ENCODE results near the gene PRR29.
A peak's percentile ranks its signal among the peaks of the same experiment; 100 is the strongest.
"Not testable (repeated sequence)": the region's sequence is repeated elsewhere in the genome, so short reads cannot be mapped to it uniquely, and the experiment has no call there.

PRR29 gene

GRCh38 chr17:64016974-64017373, 18.8 kb downstream of the PRR29 start:
- H3K36me3 ChIP-seq (ENCODE audit: control insufficient read depth, insufficient read depth, low read length), result no peaks in the 10 kb centered on the region
- no peak for DNase-seq (ENCODE audit: extremely low read depth, insufficient read length)
- peak overlapping the region; percentile 31 for H3K4me3 ChIP-seq (replicated peaks; ENCODE audit: low read depth, low read length)
- TF ChIP-seq, protein P1, sequence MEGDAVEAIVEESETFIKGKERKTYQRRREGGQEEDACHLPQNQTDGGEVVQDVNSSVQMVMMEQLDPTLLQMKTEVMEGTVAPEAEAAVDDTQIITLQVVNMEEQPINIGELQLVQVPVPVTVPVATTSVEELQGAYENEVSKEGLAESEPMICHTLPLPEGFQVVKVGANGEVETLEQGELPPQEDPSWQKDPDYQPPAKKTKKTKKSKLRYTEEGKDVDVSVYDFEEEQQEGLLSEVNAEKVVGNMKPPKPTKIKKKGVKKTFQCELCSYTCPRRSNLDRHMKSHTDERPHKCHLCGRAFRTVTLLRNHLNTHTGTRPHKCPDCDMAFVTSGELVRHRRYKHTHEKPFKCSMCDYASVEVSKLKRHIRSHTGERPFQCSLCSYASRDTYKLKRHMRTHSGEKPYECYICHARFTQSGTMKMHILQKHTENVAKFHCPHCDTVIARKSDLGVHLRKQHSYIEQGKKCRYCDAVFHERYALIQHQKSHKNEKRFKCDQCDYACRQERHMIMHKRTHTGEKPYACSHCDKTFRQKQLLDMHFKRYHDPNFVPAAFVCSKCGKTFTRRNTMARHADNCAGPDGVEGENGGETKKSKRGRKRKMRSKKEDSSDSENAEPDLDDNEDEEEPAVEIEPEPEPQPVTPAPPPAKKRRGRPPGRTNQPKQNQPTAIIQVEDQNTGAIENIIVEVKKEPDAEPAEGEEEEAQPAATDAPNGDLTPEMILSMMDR (IDR thresholded peaks at IDR 0.05; ENCODE audit: insufficient read depth, low read length, poor library complexity, severe bottlenecking), result no peak
- no peaks in the 10 kb centered on the region for H3K27me3 ChIP-seq (replicated peaks; ENCODE audit: control insufficient read depth, insufficient read depth, low read length)

DNA sequence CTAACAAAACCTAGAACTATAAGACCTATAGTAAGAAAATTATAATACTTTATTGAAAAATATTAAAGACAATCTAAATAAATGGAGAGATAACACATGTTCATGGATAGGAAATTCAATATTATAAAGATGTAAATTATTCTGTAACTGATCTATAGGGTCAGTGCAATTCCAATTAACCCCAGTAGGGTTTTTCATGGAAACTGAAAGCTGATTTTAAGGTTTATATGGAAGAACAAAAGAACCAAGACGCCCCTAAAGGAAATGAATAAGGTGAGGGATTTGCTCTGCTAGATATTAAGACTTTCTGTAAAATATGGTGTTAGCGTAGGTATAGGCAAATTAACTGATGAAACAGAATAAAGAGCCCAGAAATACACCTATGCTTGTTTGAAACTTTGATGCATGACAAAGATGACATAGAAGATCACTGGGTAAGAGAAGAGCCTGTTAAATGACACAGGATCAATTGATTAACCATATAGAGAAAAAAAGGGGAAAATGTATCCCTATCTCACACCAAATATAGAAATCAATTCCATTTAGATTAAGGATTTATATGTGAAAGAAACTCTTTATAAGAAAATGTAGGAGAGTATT, 19.3 kb downstream of the PRR29 start:
- Histone ChIP-seq H3K36me3 (ENCODE audit: control insufficient read depth, insufficient read depth, low read length) (no peaks in the 10 kb centered on the region), H3K4me3 (replicated peaks; ENCODE audit: low read depth, low read length) (no peak overlapping the region), H3K27me3 (replicated peaks; ENCODE audit: control insufficient read depth, insufficient read depth, low read length) (no peaks in the 10 kb centered on the region)
- TF ChIP-seq, protein P1 (IDR thresholded peaks at IDR 0.05; ENCODE audit: insufficient read depth, low read length, poor library complexity, severe bottlenecking), result peak; percentile 25
- DNase-seq (ENCODE audit: extremely low read depth, insufficient read length), result no peak

GRCh38 chr17:64019551-64019961, 21.4 kb downstream of the PRR29 start:
- H3K36me3 ChIP-seq (ENCODE audit: control insufficient read depth, insufficient read depth, low read length); DNase-seq (ENCODE audit: extremely low read depth, insufficient read length); H3K27me3 ChIP-seq (replicated peaks; ENCODE audit: control insufficient read depth, insufficient read depth, low read length): not testable (repeated sequence)
- peak overlapping the region; percentile 76 for H3K4me3 ChIP-seq (replicated peaks; ENCODE audit: low read depth, low read length)

DNA sequence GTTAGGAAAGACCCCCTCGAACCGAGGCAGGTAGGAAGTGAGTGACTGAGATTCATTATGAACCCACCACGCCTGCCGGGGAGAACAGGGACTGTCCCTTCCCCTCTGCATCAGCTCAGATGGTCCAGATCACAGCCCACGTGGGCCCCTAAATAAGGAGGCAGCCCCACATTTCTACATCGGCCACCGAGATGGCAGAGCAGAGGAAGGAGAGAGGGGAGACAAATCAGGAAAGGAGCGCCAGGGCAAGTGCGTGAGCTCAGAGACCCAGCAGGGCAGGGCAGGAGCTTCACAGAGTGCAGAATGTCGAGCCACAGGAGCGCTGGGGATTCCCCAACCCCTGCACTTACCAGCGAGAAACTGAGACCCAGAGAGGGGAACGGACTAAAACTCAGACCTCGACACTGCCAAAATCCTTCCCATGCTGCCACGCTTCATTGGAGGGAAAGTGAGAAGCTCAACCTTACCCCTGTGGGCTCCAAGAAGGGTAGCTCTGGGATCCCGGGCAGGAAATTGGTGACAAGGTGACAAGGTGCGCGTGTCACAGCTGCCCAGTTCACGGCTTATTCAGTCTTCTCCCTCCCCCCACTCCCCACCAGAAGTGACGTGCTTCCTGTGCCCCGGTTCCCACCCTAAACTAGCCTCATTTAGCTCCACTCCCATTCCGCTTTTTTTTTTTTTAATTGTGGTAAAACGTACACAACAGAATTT, 22.1 kb downstream of the PRR29 start, which contains the start of gene ICAM2:
Gene ICAM2, minus strand, starts transcription at position 578 of the 711 bp plus-strand sequence. CDS start 13,942 bp downstream, outside the sequence.
- TF ChIP-seq, protein P1 (IDR thresholded peaks at IDR 0.05; ENCODE audit: insufficient read depth, low read length, poor library complexity, severe bottlenecking), result no peak
- H3K36me3 ChIP-seq (ENCODE audit: control insufficient read depth, insufficient read depth, low read length), result no peaks in the 10 kb centered on the region
- peak within 1 kb of the TSS; percentile 76 for H3K4me3 ChIP-seq (replicated peaks; ENCODE audit: low read depth, low read length)
- no peaks in the 10 kb centered on the region for H3K27me3 ChIP-seq (replicated peaks; ENCODE audit: control insufficient read depth, insufficient read depth, low read length)
- peak; percentile 85 for DNase-seq (ENCODE audit: extremely low read depth, insufficient read length)

DNA sequence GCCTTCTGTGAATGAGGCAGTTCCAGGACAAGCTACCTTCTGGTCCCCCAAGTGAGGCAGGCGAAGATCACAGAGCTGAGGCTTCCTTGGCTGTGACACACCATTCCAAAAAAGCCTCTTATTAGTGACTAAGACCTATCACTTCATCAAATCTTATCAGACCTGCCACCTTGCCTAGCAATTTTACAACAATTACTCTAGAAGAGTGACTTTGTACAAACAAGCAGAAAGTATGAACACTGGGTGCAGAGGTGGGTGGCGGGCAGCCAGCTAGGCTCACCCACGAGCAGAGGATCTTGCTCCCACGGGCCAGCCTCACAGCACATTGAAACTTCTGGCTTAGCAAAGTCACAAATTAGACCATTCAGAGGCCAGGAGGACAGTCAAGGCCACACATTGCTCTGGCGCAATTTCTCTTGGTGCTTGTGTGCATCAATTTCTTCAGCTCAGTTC, 24.5 kb downstream of the PRR29 start:
- Histone ChIP-seq H3K27me3 (replicated peaks; ENCODE audit: control insufficient read depth, insufficient read depth, low read length) (no peaks in the 10 kb centered on the region), H3K4me3 (replicated peaks; ENCODE audit: low read depth, low read length) (no peak overlapping the region), H3K36me3 (ENCODE audit: control insufficient read depth, insufficient read depth, low read length) (no peaks in the 10 kb centered on the region)
- DNase-seq (ENCODE audit: extremely low read depth, insufficient read length), result no peak
- TF ChIP-seq, protein P1 (IDR thresholded peaks at IDR 0.05; ENCODE audit: insufficient read depth, low read length, poor library complexity, severe bottlenecking), result no peak

GRCh38 chr17:64024215-64024654, 26.1 kb downstream of the PRR29 start:
- Histone ChIP-seq H3K36me3 (ENCODE audit: control insufficient read depth, insufficient read depth, low read length) (no peaks in the 10 kb centered on the region), H3K27me3 (replicated peaks; ENCODE audit: control insufficient read depth, insufficient read depth, low read length) (no peaks in the 10 kb centered on the region), H3K4me3 (replicated peaks; ENCODE audit: low read depth, low read length) (no peak overlapping the region)
- DNase-seq (ENCODE audit: extremely low read depth, insufficient read length), result no peak
- TF ChIP-seq, protein P1 (IDR thresholded peaks at IDR 0.05; ENCODE audit: insufficient read depth, low read length, poor library complexity, severe bottlenecking), result no peak
